Activated CD4-positive, alpha-beta T cell treated with anti-CD3 and anti-CD28 coated beads for 36 hours (primary cell): ENCODE data around the gene TMEM164. TPM values are rescaled to one million over a fixed set of nuclear protein-coding genes. Genes with fewer than 3 reads are reported as not detected.

Experiments used
- ATAC-seq: fragments of 200-7000 bp; cut with Tn5 transposase; one replicate; pipeline ENCODE4 v1.10.0; 2021; ENCODE audit warnings: mild to moderate bottlenecking, moderate library complexity
- CTCF ChIA-PET: fragments of 350-600 bp; sonication (Branson Sonifier 250); formaldehyde crosslinking; loops from one replicate; lab custom pipeline; 2021; ENCODE audit warnings: antibody characterized with exemption; lab: Charles Lee
- POLR2A ChIA-PET: fragments of 350-600 bp; sonication (Branson Sonifier 250); formaldehyde crosslinking; loops from one replicate; lab custom pipeline; 2021; ENCODE audit warnings: antibody characterized with exemption, inconsistent platforms; lab: Charles Lee
- DNase-seq: peaks from one replicate; pipeline ENCODE4 v3.0.0-alpha.2; 2020
- H3K27ac Mint-ChIP-seq: one replicate; pipeline ENCODE4 v1.8.0; 2021; ENCODE audit warnings: mixed read lengths
- H3K27me3 Mint-ChIP-seq: one replicate; pipeline ENCODE4 v1.8.0; 2021; ENCODE audit warnings: mixed read lengths
- H3K36me3 Mint-ChIP-seq: one replicate; pipeline ENCODE4 v1.8.0; 2021; ENCODE audit warnings: low read depth, mixed read lengths
- H3K4me1 Mint-ChIP-seq: one replicate; pipeline ENCODE4 v1.8.0; 2021; ENCODE audit warnings: mixed read lengths
- H3K4me3 Mint-ChIP-seq: one replicate; pipeline ENCODE4 v1.8.0; 2021; ENCODE audit warnings: mild to moderate bottlenecking, moderate library complexity, mixed read lengths
- H3K9me3 Mint-ChIP-seq: one replicate; pipeline ENCODE4 v1.8.0; 2021; ENCODE audit warnings: low read depth, mixed read lengths
- intact Hi-C, 2 experiments: fragments of 100-400 bp; cut with DNase I in 1 of 2; cut with micrococcal nuclease in 1 of 2; formaldehyde crosslinking; loops; one replicate each; pipeline versions ENCODE4 v1.14.2 to v1.15.1; 2022 to 2024; cut with DNase I, micrococcal nuclease
- total RNA-seq, 2 experiments: library from RNA; stranded (reverse); gene quantifications; one replicate each; pipeline ENCODE4 v1.2.3, GENCODE V29; 2021

Gene TMEM164
- total RNA-seq, 2 experiments from 2014 or later, result 10.5 to 12.2 TPM

DNA sequence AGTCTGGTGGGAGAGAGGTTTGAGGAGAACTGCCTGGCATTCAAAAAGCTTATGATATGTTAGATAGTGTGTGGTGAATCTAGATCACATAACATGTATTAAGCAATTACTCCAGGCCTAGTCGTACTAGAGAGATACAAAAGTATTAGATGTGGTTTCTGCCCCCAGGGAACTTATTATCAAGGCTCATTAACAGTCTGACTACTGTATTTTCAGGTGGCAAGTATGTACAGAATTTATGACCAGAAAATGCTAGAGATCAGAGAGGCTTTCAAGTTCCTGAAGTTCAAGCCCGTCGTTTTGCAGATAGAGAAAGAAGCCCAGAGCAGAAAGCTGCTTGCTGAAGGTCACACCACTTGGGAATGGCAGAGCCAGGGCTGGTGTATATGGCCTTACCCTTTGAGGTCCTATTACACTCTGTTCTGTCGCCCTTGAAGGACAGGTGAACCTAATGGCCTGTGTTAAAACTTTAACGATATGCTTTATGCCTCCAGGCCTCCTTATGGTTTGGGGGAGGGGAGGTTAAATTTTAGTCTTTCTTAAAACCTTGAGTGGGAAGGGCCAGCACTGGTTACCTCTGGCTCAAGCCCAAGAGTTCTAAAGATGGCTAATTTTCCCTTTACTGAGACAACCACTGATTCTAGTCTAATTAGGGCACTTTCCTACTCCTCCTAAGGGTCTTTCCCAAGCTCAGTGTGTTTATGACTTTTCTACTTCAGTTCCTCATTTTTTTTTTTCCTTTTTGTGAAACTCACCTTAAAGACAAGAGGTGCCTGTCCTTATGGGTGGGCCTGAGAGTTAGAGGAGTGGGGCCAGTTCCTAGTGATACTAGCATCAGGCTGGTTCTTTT lies 19.9 kb downstream of the TMEM164 start:
- ChIA-PET CTCF (interaction anchor here (0.7 kb wide), 1 partner anchor 428 kb away, joined by 3 read pairs; no protein-coding TSS in a partner anchor), POLR2A (interaction anchor here (0.6 kb wide), 1 partner anchor 255 kb away, joined by 4 read pairs; no protein-coding TSS in a partner anchor)
- H3K27me3 Mint-ChIP-seq, result no peaks in the 10 kb centered on the region
- H3K9me3 Mint-ChIP-seq, result no peaks in the 10 kb centered on the region
- H3K36me3 Mint-ChIP-seq, result peaks cover 9% of the 10 kb centered on the region
- H3K4me3 Mint-ChIP-seq, result no peak overlapping the region
- ATAC-seq (no peak), DNase-seq (no peak)
- H3K4me1 Mint-ChIP-seq, result peaks cover 4% of the 10 kb centered on the region
- H3K27ac Mint-ChIP-seq, result no peak overlapping the region
- intact Hi-C loops, result no loop called here

DNA sequence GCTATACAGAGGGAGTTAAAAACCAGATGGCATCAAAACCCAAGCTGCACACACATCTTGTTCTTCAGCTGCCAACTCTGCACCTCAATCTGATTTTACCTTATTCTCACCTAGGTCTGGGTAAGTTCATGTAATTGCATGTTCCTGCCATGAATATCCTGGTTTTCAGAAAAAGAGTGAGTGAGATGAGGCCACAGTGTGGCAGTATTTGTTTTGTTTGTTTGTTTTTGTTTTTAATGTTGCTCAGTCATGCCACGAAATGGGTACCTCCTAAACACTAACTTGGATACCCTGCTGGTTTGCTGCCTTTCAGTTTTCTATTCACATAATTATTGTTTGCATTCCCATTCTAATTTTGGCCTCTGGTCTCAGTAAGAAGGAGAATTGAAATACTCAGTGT lies 22.5 kb downstream of the TMEM164 start:
- no peak overlapping the region for H3K4me3 Mint-ChIP-seq
- H3K36me3 Mint-ChIP-seq, result peaks cover 9% of the 10 kb centered on the region
- CTCF ChIA-PET, result interaction anchor here (0.6 to 0.7 kb wide), 2 partner anchors 134 to 593 kb away, joined by 3 read pairs; no protein-coding TSS in a partner anchor
- no peaks in the 10 kb centered on the region for H3K9me3 Mint-ChIP-seq
- H3K27me3 Mint-ChIP-seq, result no peaks in the 10 kb centered on the region
- intact Hi-C loops, result no loop called here
- DNase-seq (no peak), ATAC-seq (no peak)
- peaks cover 12% of the 10 kb centered on the region for H3K4me1 Mint-ChIP-seq
- no peak overlapping the region for H3K27ac Mint-ChIP-seq
- POLR2A ChIA-PET, result no interaction called here

GRCh38 chrX:110026099-110026844 lies 23.4 kb downstream of the TMEM164 start:
- ChIA-PET POLR2A (no interaction called here), CTCF (interaction anchor here (0.6 to 0.7 kb wide), 2 partner anchors 133 to 594 kb away, joined by 3 read pairs; no protein-coding TSS in a partner anchor)
- H3K4me3 Mint-ChIP-seq, result no peak overlapping the region
- H3K9me3 Mint-ChIP-seq, result no peaks in the 10 kb centered on the region
- H3K27me3 Mint-ChIP-seq, result no peaks in the 10 kb centered on the region
- H3K36me3 Mint-ChIP-seq, result peaks cover 12% of the 10 kb centered on the region
- H3K4me1 Mint-ChIP-seq, result peaks cover 12% of the 10 kb centered on the region
- ATAC-seq (no peak), DNase-seq (no peak)
- no peak overlapping the region for H3K27ac Mint-ChIP-seq
- intact Hi-C loops, result no loop called here

GRCh38 chrX:110032534-110033147 lies 29.7 kb downstream of the TMEM164 start:
- Mint-ChIP-seq H3K9me3 (no peaks in the 10 kb centered on the region), H3K27ac (no peak overlapping the region), H3K4me3 (no peak overlapping the region), H3K4me1 (peaks cover 15% of the 10 kb centered on the region), H3K27me3 (no peaks in the 10 kb centered on the region), H3K36me3 (peaks cover 2% of the 10 kb centered on the region)
- DNase-seq (no peak), ATAC-seq (no peak)
- ChIA-PET POLR2A (no interaction called here), CTCF (interaction anchor here (0.6 kb wide), 1 partner anchor 8 kb away, joined by 3 read pairs; no protein-coding TSS in a partner anchor)
- intact Hi-C loops, result no loop called here

GRCh38 chrX:110034036-110034435 lies 31.1 kb downstream of the TMEM164 start:
- Mint-ChIP-seq H3K4me3 (no peak overlapping the region), H3K27ac (no peak overlapping the region), H3K4me1 (peaks cover 8% of the 10 kb centered on the region), H3K27me3 (no peaks in the 10 kb centered on the region), H3K9me3 (no peaks in the 10 kb centered on the region), H3K36me3 (peaks cover 2% of the 10 kb centered on the region)
- intact Hi-C loops, result no loop called here
- ATAC-seq, result no peak
- DNase-seq, result no peak
- ChIA-PET POLR2A (no interaction called here), CTCF (no interaction called here)

DNA sequence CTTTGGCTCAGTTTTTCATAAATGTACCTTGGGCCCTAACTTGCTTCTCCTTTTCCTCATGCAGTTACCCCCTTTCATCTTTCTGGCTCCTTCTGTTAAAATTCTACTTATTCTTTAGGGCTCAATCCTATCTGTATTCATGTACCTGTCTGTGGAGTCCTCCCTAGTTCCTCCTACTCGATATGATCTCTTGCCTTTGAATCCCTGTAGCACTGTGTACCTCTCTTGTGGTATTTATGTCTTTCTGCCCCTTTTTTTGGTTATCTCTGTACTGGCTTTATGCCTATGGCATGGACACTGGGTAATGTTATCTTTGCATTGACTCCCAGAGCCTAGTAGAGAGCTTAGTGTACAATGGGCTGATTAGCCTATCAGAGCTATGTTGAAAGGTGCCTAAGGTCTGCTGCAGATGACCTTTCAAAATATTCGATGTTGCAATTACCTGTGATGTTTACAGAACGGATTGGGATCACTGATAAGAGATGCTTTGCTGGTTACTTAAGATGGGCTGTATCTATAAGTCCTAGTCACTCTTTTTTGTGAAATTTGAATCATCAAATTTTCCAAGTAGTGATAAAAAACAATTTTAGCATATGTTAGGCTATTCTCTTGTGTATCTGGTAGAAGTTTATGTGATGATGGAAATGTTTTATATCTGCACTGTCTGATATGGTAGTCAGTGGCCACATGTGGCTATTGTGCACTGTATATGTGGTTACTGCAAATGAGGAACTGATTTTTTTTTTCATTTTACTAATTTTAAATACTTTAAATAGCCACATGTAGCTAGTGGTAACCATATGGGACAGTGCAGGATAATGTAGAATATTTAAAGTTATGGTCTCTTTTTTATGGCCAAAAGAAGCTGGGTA lies 33.5 kb downstream of the TMEM164 start:
- no peak for ATAC-seq
- Mint-ChIP-seq H3K4me1 (peaks cover 9% of the 10 kb centered on the region), H3K27me3 (no peaks in the 10 kb centered on the region), H3K9me3 (no peaks in the 10 kb centered on the region), H3K36me3 (peaks cover 3% of the 10 kb centered on the region), H3K27ac (no peak overlapping the region), H3K4me3 (no peak overlapping the region)
- ChIA-PET POLR2A (no interaction called here), CTCF (interaction anchor here (0.5 to 1.3 kb wide), 2 partner anchors 15 to 18 kb away, joined by 3 read pairs; no protein-coding TSS in a partner anchor)
- no peak for DNase-seq
- intact Hi-C loops, result no loop called here

DNA sequence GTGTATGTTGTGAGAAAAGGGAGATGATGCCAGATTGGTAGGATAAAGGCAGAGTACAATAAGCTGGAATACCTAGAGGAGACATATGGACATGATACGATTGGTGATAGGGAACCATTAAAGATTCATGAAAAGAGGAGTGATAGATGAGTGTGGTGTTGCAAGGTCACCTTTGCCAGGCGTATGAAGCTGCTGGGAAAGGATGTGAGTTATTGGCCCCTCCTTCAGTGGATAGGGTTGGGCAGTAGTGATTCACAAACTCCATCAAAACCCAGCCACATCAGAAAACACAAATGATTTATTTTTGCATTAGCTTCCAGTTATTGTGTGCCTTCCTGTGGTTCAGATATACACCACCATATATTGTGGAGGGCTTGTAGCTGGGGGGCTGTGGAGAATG lies 34.3 kb downstream of the TMEM164 start:
- Mint-ChIP-seq H3K9me3 (no peaks in the 10 kb centered on the region), H3K4me3 (no peak overlapping the region), H3K27ac (no peak overlapping the region), H3K27me3 (no peaks in the 10 kb centered on the region), H3K4me1 (peaks cover 12% of the 10 kb centered on the region), H3K36me3 (peaks cover 3% of the 10 kb centered on the region)
- ATAC-seq, result no peak
- no peak for DNase-seq
- intact Hi-C loops, result no loop called here
- POLR2A ChIA-PET, result no interaction called here
- CTCF ChIA-PET, result interaction anchor here (1.3 kb wide), 1 partner anchor 17 kb away, joined by 3 read pairs; no protein-coding TSS in a partner anchor

- DNase-seq (no peak), ATAC-seq (no peak)
- intact Hi-C loops, result no loop called here
- Mint-ChIP-seq H3K27me3 (no peaks in the 10 kb centered on the region), H3K4me1 (peaks cover 19% of the 10 kb centered on the region), H3K4me3 (no peak overlapping the region), H3K27ac (no peak overlapping the region), H3K9me3 (no peaks in the 10 kb centered on the region), H3K36me3 (peaks cover 3% of the 10 kb centered on the region)
- CTCF ChIA-PET, result no interaction called here
- POLR2A ChIA-PET, result no interaction called here
Measured at GRCh38 chrX:110038900-110039299, 36.0 kb downstream of the TMEM164 start.

- POLR2A ChIA-PET, result no interaction called here
Measured at GRCh38 chrX:110041980-110042379, 39.1 kb downstream of the TMEM164 start.

GRCh38 chrX:110042496-110042895 lies 39.6 kb downstream of the TMEM164 start:
- Mint-ChIP-seq H3K4me3 (no peak overlapping the region), H3K9me3 (no peaks in the 10 kb centered on the region), H3K27me3 (no peaks in the 10 kb centered on the region), H3K36me3 (peaks cover 3% of the 10 kb centered on the region), H3K27ac (no peak overlapping the region), H3K4me1 (peaks cover 19% of the 10 kb centered on the region)
- POLR2A ChIA-PET, result no interaction called here
- no peak for ATAC-seq
- DNase-seq, result no peak
- CTCF ChIA-PET, result interaction anchor here (0.8 kb wide), 1 partner anchor 1874 kb away, joined by 4 read pairs; no protein-coding TSS in a partner anchor
- intact Hi-C loops, result no loop called here

More at GRCh38 chrX:110041980-110042379, 39.1 kb downstream of the TMEM164 start:
- ATAC-seq, result no peak
- Mint-ChIP-seq H3K9me3 (no peaks in the 10 kb centered on the region), H3K36me3 (peaks cover 3% of the 10 kb centered on the region), H3K27ac (no peak overlapping the region), H3K4me1 (peaks cover 18% of the 10 kb centered on the region), H3K27me3 (no peaks in the 10 kb centered on the region), H3K4me3 (no peak overlapping the region)
- CTCF ChIA-PET, result interaction anchor here (0.8 kb wide), 1 partner anchor 1874 kb away, joined by 4 read pairs; no protein-coding TSS in a partner anchor
- intact Hi-C loops, result no loop called here
- no peak for DNase-seq
